SK-N-SH treated with all-trans-retinoic acid at 6 μM for 48 hours (cell line): ENCODE data around the gene TMEM107.

Source experiments
- GLIS3 ChIP-seq: fragments of 250-450 bp; sonication (Bioruptor Pico); IDR thresholded peaks from 2 replicates; pipeline ENCODE4 v1.5.0; 2020; ENCODE audit warnings: mild to moderate bottlenecking, moderate library complexity
- OSR1 ChIP-seq: fragments of 250-450 bp; sonication (Bioruptor Pico); IDR thresholded peaks from 2 replicates; pipeline ENCODE4 v1.8.0; 2022; ENCODE audit warnings: moderate library complexity, mild to moderate bottlenecking, inconsistent platforms
- PATZ1 ChIP-seq: fragments of 250-450 bp; sonication (Bioruptor Pico); IDR thresholded peaks from 2 replicates; pipeline ENCODE4 v1.8.0; 2020; ENCODE audit warnings: mild to moderate bottlenecking, moderate library complexity, borderline replicate concordance
- POU6F1 ChIP-seq: fragments of 250-450 bp; sonication (Bioruptor Pico); IDR thresholded peaks from 2 replicates; pipeline ENCODE4 v1.8.0; 2021; ENCODE audit warnings: low read depth, mild to moderate bottlenecking, moderate library complexity, borderline replicate concordance
- RARB ChIP-seq: fragments of 250-450 bp; sonication (Bioruptor Pico); IDR thresholded peaks from 2 replicates; pipeline ENCODE4 v1.8.0; 2021; ENCODE audit warnings: mild to moderate bottlenecking, moderate library complexity
- ZFP30 ChIP-seq: fragments of 450-650 bp; formaldehyde crosslinking; IDR thresholded peaks from 2 replicates; pipeline ENCODE4 v1.5.0; 2022; ENCODE audit warnings: mild to moderate bottlenecking, moderate library complexity
- ZNF565 ChIP-seq: fragments of 450-650 bp; formaldehyde crosslinking; conservative IDR thresholded peaks from 2 replicates; pipeline ENCODE4 v1.5.0; 2020; ENCODE audit warnings: low read depth, mild to moderate bottlenecking, moderate library complexity

DNA sequence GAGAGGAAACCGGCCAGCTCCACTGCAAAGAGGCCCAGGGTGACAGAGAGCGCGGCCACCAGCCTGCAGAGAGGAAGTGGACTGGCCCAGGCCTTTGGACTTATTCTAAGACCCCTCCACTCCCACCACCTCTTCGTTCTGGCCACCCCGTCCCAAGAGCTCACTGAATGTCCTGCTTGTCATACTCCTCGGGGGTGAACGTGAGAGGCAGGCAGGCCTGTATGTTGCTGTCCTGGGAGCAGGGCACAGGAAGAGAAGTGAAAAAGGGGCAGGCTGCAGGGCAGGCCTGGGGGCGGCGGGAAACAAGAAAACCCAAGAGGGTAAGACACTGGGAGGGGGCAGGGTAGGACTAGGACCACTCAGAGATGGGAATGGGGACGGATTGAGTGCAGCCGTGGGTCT lies 384 bp downstream of the TMEM107 start:
- TF ChIP-seq RARB (CRISPR knock-in tag) = no peak
- no peak for TF ChIP-seq PATZ1 (CRISPR knock-in tag)
- no peak for TF ChIP-seq OSR1 (CRISPR knock-in tag)
- TF ChIP-seq GLIS3 (CRISPR knock-in tag) = no peak
- no peak for TF ChIP-seq ZFP30 (CRISPR knock-in tag)
- no peak for TF ChIP-seq POU6F1
- no peak for TF ChIP-seq ZNF565
